NT2/D1 (cell line): ENCODE results near the gene GNAQ.

Experiments
- SUZ12 ChIP-seq: IDR thresholded peaks from 2 replicates; pipeline ENCODE4 v1.6.1; 2011; ENCODE audit not compliant: insufficient read length, insufficient read depth; ENCODE audit errors: extremely low read depth
- YY1 ChIP-seq: IDR thresholded peaks from 2 replicates; pipeline ENCODE4 v1.6.1; 2011; ENCODE audit not compliant: insufficient read length, insufficient read depth
- ZNF274 ChIP-seq: IDR thresholded peaks from 2 replicates; pipeline ENCODE4 v1.6.1; 2011; ENCODE audit warnings: mild to moderate bottlenecking, low read depth, low read length

DNA sequence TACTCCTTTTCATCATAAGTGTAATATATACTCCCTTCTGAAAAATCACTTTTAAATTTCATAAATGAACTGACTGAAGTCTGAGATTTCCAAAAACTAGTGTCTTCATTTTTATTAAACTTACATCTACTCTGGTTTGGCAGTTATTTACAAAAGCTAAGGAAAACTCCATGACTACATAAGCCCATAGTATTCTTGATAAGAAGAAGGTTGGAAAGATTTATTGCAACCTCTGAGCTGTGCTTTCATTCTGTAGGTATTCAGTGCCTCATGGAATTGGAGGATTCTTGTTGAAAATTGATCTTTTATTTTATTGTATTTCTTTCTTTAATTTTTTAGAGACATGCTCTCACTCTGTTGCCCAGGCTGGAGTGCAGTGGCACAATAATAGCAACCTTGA lies 41.7 kb downstream of the GNAQ start:
- no peak for TF ChIP-seq YY1
- TF ChIP-seq ZNF274, result no peak
- no peak for TF ChIP-seq SUZ12
